Measurements from ENCODE around the gene ZBTB16.

- TF ChIP-seq EP300 (IDR thresholded peaks at IDR 0.05) (no peak), CTCF (IDR thresholded peaks at IDR 0.05) (no peak), POLR2A (IDR thresholded peaks at IDR 0.05) (no peak)
These were observed 78.3 kb downstream of the ZBTB16 start for GRCh38 chr11:114137838-114138237.

Data from stomach (tissue), 4 donors.